Activated naive CD4-positive, alpha-beta T cell (primary cell): ENCODE measurements around the gene ARHGAP24.
"Not testable (repeated sequence)": the region's sequence is repeated elsewhere in the genome, so short reads cannot be mapped to it uniquely, and the experiment has no call there.

Experiments
- DNase-seq, 4 experiments: peaks; one replicate each; lab custom pipeline; 2025; lab: John Stamatoyannopoulos, UW

ARHGAP24 gene

GRCh38 chr4:85818700-85819099, 343.8 kb downstream of the ARHGAP24 start:
- no peak for DNase-seq

- DNase-seq, result not testable (repeated sequence)
Observed at GRCh38 chr4:85820101-85820500, 345.2 kb downstream of the ARHGAP24 start.

- no peak for DNase-seq
Observed at GRCh38 chr4:85821688-85822455, 346.9 kb downstream of the ARHGAP24 start.

DNA sequence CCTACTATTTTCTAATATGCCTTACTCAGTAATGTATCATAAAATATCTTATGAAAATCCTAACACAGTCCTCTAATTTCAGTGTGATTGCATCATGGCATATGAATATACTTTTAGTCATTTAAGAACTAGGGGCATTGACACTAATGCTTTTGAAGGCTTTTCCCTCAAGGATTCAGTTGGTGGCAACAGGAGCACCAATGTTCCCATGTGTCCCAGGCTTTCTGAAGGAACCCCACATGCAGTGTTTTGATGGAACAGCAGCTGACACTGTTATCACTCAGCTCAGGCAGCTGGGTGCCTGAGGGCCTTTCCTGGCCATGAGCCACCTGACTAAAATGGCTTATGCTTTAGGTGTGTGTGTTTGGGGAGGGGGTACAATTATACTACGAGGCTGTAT, 348.3 kb downstream of the ARHGAP24 start:
- DNase-seq, result no peak

DNA sequence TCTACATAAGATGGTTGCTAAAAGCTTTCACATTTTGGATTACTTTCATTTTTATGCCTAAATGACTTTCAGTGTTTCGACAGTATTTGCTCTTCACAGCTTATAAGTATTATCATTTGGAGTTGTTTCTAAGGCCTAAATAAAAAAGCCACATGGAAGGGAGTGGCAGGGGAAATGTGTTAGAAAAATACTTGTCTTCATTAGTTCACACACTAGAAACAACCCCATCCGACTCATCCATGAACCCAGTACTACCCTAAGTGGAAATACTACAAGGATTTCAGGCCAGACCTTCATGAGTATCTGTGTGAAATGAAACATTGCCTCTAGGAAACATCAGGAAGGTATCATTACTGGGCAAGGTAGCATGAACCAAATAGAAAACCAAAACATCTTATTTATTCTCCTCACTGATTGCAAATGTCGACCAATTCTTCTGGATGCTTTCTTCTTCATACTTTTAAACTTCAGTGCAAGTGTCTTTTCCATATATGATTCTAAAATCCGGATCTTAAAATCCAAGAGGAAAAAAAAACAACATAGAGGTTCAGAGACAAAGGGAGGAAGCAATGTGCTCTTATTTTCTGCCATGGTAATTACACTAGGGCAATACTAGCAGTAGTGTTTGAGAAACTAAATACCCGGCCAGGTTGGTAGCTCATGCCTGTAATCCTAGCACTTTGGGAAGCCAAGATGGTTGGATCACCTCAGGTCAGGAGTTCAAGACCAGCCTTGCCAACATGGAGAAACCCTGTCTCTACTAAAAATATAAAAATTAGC, 349.4 kb downstream of the ARHGAP24 start:
- DNase-seq, result no peak

DNA sequence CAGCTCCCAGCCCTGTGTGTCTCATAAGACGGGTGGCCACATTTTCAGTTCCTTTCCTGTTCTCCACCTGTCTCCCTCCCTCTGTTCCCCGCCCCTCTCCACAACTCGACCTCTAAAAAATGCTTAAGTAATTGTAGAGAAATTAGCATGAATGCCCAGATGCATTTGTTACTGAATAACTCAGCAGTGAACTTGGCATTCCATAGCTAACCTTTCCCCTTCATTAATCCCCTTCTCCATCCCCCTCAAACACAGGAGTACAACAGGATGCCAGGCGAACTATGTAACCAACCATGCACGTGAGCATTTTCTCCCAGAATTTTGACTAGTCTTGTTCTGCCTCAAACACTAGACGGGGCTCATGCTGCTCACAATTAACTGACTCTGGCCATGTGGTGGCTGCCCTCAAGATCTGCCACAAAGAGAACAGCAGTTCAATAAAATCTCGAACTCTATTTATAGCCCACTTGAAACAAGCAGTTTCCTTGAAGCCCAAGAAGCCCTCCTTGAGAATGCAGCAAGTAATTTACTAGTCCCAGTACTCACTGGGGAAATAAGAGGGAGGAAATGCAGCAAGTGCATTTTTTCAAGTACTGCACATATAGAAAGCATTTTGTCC, 351.2 kb downstream of the ARHGAP24 start:
- no peak for DNase-seq

GRCh38 chr4:85828027-85828890, 353.3 kb downstream of the ARHGAP24 start:
- DNase-seq, result no peak

DNA sequence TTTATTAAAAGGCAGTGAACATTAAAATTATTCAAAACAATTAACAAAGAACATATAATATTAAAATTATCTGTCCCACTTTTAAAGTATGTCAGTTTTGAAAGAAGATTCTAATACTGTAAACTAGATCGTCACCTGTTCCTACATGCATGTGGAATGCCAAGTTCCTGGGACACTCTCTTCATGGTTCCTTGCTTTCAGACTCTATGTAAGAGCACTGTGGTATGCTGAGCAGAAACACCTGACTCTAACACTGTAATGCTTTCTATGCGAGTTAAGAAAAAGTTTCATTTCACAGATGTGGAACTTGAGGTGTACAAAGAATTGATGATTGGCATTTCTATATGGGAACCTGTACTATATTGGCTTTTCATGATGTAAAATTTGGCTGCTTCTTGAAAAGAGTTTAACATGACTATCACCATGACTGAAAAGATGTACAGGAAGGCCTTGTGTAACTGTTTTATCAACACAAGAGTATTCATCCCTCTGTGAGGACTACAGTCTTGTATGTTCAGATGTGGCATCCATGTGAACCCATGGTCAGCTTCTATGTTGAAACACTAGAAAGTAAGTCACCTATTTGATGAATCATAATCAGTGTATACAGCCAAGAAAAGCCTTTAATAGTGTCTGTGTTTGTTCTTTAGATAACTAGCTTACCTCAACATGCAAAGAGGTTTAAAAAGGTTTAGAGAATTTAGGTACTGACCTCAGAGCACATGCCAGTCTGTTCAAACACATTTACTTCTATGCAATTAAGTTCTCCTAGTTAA, 354.5 kb downstream of the ARHGAP24 start:
- DNase-seq, result no peak

- no peak for DNase-seq
Observed at GRCh38 chr4:85831647-85832046, 356.7 kb downstream of the ARHGAP24 start.

DNA sequence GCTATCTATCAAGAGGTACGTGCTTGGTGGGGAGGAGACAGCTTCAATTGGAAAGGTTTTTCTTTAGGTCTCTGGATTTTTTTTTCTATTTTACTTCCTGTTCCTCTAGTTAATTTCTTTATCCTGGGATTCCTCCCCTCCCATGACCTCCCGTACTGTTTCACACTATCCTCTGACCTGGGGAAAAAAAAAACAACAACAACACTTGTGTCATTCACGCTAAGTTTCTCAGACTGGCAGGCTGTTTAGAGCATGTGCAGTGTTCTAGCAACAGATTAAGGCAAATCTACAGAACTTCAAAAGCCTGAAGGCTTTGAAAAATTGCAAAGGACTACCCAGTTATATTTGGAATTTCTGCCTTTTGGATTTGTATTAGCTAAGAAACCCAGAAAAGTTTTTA, 358.4 kb downstream of the ARHGAP24 start:
- DNase-seq, result no peak

DNA sequence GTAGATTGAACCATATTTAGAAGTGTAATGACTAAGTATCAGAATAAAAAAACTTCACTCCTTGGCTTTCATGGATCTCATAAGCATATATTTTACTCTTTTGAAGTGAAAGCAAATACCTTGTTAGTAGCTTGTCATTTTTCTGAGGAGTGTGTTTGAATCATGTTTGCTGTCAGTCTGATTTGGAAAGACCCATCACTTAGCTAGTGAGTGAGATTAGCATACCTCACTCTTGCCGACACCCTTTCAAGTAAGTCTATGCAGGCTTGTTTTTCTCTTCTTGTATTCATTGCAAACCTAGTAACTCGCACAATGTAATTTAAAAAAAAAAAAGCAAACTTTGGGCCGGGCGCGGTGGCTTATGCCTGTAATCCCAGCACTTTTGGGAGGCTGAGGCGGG, 360.0 kb downstream of the ARHGAP24 start:
- no peak for DNase-seq

DNA sequence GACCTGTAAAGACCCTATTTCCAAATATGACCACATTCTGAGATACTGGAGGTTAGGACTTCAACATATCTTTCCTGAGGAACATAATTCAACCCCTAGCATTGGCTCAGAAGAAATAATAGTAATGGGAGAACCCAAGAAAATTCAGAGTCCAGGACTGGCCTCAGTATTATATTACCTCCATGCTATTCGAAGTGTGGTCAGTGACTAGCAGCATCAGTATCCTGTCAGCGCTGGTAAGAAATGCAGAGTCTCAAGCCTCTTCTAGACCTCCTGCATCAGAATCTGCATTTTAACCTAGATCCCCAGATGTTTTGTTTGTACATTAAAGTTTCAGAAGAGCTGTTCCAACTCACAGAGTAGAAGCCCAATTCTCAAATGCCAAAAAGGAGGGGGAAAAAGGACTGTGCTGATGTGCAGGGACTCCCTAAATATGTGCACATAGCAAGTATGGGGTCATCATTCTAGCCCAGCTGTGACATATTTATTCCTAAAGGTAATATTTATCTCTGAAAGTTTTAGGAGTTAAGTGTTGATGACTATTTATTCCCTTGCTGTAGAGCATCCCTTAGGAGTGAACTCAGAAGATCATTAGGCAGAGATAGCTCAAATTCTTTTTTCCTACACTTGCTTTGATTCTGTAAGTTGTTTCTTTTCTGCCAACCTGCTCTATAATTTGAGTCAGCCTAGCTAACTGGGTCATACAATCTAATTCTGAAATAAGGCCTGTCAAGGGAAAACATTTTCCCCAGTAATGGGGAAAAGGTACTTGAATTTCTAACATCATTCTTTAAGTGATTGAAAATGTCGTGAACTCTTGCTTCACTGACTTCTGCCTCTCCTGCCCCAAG, 361.9 kb downstream of the ARHGAP24 start:
- no peak for DNase-seq

DNA sequence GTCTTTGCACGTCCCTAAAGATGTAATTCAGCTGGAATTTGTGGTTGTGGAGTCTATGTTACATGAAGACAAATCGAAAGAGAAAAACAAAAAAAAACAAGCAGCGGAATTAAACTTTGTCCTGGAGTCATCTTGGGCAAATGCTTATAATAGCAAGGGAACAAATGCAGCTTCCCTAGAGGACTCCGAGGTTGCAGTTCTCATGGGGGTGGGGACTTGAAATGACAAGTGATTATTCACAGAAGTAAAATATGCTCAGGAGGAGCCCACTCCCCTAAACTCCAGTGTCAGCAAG, 362.4 kb downstream of the ARHGAP24 start:
- no peak for DNase-seq

- DNase-seq, result not testable (repeated sequence)
Observed at GRCh38 chr4:85839981-85840451, 365.1 kb downstream of the ARHGAP24 start.

GRCh38 chr4:85842540-85842939, 367.6 kb downstream of the ARHGAP24 start:
- no peak for DNase-seq

- DNase-seq, result not testable (repeated sequence)
Observed at GRCh38 chr4:85853740-85854139, 378.8 kb downstream of the ARHGAP24 start.

DNA sequence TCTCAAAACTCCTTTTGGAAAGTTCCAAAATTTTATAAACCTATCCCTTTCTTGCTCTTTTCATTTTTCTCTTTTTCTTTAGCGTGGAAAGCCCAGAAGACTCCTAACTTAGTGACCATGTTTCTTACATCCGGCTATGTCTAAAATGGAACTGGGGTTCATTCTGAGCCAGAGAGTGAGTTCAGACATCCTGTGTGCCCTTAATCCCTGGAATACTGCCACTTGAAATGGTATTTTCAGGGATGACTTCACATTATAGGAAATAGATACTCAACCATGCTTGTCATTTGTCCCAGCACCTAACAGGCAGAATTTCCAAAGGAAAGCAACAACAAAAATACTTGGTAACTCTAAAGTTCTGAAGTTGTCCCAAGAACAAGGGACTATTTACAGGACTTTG, 379.6 kb downstream of the ARHGAP24 start:
- no peak for DNase-seq

GRCh38 chr4:85860066-85860740, 385.3 kb downstream of the ARHGAP24 start:
- DNase-seq, result no peak

DNA sequence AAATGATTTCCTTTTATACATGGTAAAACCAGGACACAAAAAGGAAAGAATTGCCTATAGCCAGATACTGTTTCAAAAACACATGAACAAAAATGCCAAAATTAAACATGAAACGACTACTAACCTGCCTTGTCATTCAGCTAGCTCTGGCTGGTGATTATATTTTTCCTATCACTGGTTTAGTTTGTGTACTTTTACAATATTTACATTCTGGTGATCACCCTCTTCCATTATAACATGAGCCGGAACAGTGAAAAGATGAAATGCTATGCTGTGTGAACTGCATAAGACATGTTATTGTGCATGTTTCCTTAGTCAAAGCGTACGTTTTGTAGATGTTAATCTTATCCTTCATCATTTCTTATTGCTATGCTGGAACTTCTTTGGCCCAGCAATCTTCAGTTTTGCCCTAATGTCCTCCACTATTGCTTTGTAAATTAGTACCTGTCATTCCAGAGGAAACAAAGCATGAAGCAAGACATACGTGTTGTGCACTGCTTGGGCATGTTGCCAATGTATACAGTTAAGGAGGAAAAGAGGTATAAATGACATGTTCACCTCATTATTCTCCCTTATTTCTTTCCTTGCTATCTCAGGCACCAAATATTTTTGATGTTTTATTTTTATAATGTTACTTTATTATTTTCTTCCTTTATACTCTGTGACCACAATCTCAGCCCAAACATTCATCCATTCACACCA, 386.3 kb downstream of the ARHGAP24 start:
- no peak for DNase-seq
